ENCODE results near the gene MYOZ2. TPM values are rescaled to one million over a fixed set of nuclear protein-coding genes. Genes with fewer than 3 reads are reported as not detected.

Gene MYOZ2
- total and polyA plus RNA-seq, 2 of the 13 experiments (the other 11 are each of a cell fraction or from before 2014, with no cell fraction given): 0.03 TPM; not detected in 1

DNA sequence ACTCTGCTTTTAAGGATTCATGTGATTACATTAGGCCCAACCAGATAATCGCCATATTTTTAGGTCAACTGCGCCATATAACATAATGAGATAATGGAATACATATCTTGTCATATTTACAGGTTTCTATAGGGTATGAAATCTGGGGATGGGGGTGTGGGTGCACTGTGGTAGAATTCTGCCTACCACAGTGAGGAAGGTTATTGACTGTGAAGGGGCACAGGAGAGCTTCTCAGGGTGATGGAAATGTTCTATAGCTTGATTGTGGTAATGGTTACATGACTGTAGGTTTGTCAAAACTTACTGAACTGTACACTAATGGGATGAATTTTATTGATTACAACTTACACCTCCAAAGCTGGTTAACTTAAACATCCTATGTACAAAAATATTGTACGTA, 92.8 kb downstream of the MYOZ2 start:
- H3K36me3 ChIP-seq (replicated peaks in 1 of 2; ENCODE audit: control insufficient read depth in 1 of 2, insufficient read depth in 2 of 2, low read length in 2 of 2): 0 out of 5 replicates have a peak, but pooled peaks cover 0 to 1% of the 10 kb centered on the region in 2 experiments
- ChIA-PET POLR2A (interaction anchor here (1.0 kb wide), 1 partner anchor 16 kb away, joined by 3 read pairs; the partner anchor contains the start of gene USP53), CTCF (ENCODE audit: low intra/inter-chr PET ratio, low total read pairs) (no interaction called here)
- no peak overlapping the region for H3K9ac ChIP-seq (ENCODE audit: insufficient read depth, low read depth, low read length)
- DNase-seq (ENCODE audit: low spot score) (no peak), FAIRE-seq (no peak), ATAC-seq (no peak)
- no peak overlapping the region for H3K4me3 ChIP-seq (replicated peaks in 1 of 3; ENCODE audit: insufficient read depth in 1 of 3, low read depth in 2 of 3, low read length in 3 of 3)
- TF ChIP-seq ZNF749 (CRISPR knock-in tag; IDR thresholded peaks at IDR 0.05; ENCODE audit: borderline replicate concordance) (no peak), IKZF1 (IDR thresholded peaks at IDR 0.05) (no peak), EP300 (IDR thresholded peaks at IDR 0.05; ENCODE audit: low read depth in 2 of 2, low read length in 2 of 2) (no peak), EP300 (CRISPR knock-in tag; IDR thresholded peaks at IDR 0.05; ENCODE audit: borderline replicate concordance) (no peak), KLF6 (CRISPR knock-in tag; IDR thresholded peaks at IDR 0.05) (no peak), MYC (CRISPR knock-in tag; IDR thresholded peaks at IDR 0.05; ENCODE audit: borderline replicate concordance) (no peak), SNAI1 (CRISPR knock-in tag; IDR thresholded peaks at IDR 0.05; ENCODE audit: borderline replicate concordance) (no peak), ZNF274 (CRISPR knock-in tag; IDR thresholded peaks at IDR 0.05) (no peak), ZMYM3 (CRISPR knock-in tag; IDR thresholded peaks at IDR 0.05) (no peak), MED1 (CRISPR knock-in tag; IDR thresholded peaks at IDR 0.05) (no peak)
- TF ChIP-seq, protein P1, sequence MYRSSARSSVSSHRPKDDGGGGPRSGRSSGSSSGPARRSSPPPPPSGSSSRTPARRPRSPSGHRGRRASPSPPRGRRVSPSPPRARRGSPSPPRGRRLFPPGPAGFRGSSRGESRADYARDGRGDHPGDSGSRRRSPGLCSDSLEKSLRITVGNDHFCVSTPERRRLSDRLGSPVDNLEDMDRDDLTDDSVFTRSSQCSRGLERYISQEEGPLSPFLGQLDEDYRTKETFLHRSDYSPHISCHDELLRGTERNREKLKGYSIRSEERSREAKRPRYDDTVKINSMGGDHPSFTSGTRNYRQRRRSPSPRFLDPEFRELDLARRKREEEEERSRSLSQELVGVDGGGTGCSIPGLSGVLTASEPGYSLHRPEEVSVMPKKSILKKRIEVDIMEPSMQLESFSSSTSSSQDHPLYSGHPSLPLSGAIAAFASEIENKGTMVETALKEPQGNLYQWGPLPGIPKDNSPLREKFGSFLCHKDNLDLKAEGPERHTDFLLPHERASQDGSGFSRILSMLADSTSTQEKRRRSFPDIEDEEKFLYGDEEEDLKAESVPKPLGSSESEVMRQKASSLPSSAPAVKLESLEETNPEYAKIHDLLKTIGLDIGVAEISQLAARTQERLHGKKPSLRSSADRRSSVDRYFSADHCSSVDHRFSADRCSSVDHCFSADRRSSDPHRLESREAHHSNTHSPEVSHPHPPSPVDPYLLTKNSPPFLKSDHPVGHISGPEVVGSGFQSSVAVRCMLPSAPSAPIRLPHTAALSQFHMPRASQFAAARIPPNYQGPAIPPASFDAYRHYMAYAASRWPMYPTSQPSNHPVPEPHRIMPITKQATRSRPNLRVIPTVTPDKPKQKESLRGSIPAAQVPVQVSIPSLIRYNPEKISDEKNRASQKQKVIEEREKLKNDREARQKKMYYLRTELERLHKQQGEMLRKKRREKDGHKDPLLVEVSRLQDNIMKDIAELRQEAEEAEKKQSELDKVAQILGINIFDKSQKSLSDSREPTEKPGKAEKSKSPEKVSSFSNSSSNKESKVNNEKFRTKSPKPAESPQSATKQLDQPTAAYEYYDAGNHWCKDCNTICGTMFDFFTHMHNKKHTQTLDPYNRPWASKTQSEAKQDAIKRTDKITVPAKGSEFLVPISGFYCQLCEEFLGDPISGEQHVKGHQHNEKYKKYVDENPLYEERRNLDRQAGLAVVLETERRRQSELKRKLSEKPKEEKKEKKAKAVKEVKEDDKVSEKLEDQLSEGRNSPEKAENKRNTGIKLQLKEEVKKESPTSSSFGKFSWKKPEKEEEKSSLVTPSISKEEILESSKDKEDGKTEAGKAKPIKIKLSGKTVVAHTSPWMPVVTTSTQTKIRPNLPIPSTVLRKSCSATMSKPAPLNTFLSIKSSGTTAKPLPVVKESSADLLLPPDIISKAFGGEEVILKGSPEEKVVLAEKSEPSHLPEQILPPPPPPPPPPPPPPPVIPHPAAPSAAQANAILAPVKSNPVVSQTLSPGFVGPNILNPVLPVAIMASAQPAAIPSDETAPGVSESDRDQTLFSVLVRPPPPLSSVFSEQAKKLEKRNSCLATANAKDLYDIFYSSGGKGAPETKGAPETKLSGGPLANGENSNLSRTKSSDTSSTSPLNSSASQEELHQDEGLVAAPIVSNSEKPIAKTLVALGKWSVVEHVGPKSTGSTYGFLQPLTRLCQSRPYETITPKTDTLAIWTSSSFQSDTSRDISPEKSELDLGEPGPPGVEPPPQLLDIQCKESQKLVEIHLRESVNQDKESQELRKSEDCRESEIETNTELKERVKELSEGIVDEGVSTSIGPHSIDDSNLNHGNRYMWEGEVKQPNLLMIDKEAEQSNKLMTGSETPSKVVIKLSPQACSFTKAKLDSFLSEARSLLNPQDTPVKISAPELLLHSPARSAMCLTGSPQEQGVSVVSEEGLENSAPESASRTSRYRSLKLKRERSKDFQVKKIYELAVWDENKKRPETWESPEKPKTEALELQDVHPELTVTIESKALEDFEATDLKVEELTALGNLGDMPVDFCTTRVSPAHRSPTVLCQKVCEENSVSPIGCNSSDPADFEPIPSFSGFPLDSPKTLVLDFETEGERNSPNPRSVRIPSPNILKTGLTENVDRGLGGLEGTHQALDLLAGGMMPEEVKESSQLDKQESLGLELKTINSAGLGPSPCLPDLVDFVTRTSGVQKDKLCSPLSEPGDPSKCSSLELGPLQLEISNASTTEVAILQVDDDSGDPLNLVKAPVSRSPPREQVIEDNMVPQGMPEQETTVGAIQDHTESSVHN (CRISPR knock-in tag; IDR thresholded peaks at IDR 0.05): no peak
- in situ Hi-C loops (cut with HindIII; ENCODE audit: extremely low pct_ligation_motif_present, low pct_unique_long_range_greater_than_20kb) (no loop called here), intact Hi-C loops (cut with micrococcal nuclease; ENCODE audit: unreplicated experiment) (no loop called here)
- 94% methylated on average over 3 of the region's 3 CpGs for whole genome bisulfite sequencing (ENCODE audit: low lambda C conversion rate)
- no peak overlapping the region for H3K4me2 ChIP-seq (ENCODE audit: low read depth, low read length)
- no peaks in the 10 kb centered on the region for H4K20me1 ChIP-seq (ENCODE audit: insufficient read depth, low read length)
- no peaks in the 10 kb centered on the region for H3K9me3 ChIP-seq (ENCODE audit: low read length)
- H3K27ac ChIP-seq (ENCODE audit: extremely low read length, insufficient read depth, low read length): no peak overlapping the region
- no peaks in the 10 kb centered on the region for H3K27me3 ChIP-seq (ENCODE audit: control insufficient read depth in 1 of 2, insufficient read depth in 2 of 2, low read length in 2 of 2)
- no TSS peak for BruUV-seq (replicated peaks)
- H3K79me2 ChIP-seq (ENCODE audit: insufficient read depth, low read length): no peaks in the 10 kb centered on the region
- no peaks in the 10 kb centered on the region for H3K4me1 ChIP-seq (ENCODE audit: insufficient read depth, low read length)
- H2AFZ ChIP-seq (ENCODE audit: low read length): no peak overlapping the region

Measured in HepG2 (cell line).